IMR-90 (cell line): ENCODE data around the gene VPS41. TPM values are rescaled to one million over a fixed set of nuclear protein-coding genes. Genes with fewer than 3 reads are reported as not detected.

Experiments used
- ATAC-seq: fragments of 200-7000 bp; cut with Tn5 transposase; 2 replicates; pipeline ENCODE4 v1.9.1; 2020; ENCODE audit warnings: low read depth, mild to moderate bottlenecking, moderate library complexity
- BruUV-seq: library from RNA; stranded (reverse); fragments of 400-500 nt; replicated peaks from 2 replicates; lab custom pipeline; 2021; lab: Mats Ljungman, UMichigan
- CTCF ChIA-PET: fragments of 300-600 bp; formaldehyde crosslinking; extraction: SDS; loops from one replicate; lab custom pipeline; 2021; ENCODE audit warnings: antibody characterized with exemption; lab: Yijun Ruan, JAX
- POLR2A ChIA-PET: fragments of 300-600 bp; sonication (Branson Sonifier 250); formaldehyde crosslinking; loops from one replicate; lab custom pipeline; 2022; ENCODE audit warnings: antibody characterized with exemption; ENCODE audit not compliant: unreplicated experiment; lab: Charles Lee
- DNase-seq: peaks from one replicate; pipeline ENCODE4 v3.0.0; 2013
- H2AFZ ChIP-seq: replicated peaks from 2 replicates; pipeline ENCODE3; 2013; ENCODE audit warnings: low read length, mild to moderate bottlenecking; ENCODE audit not compliant: poor library complexity
- H2AK5ac ChIP-seq: 2 replicates; pipeline ENCODE4 v1.6.1; 2013; ENCODE audit warnings: low read depth, low read length, inconsistent platforms
- H2AK9ac ChIP-seq: replicated peaks from 2 replicates; pipeline ENCODE3; 2013; ENCODE audit warnings: mild to moderate bottlenecking, low read depth, low read length, moderate library complexity; ENCODE audit not compliant: poor library complexity
- H2BK120ac ChIP-seq: 2 replicates; pipeline ENCODE4 v1.6.1; 2013; ENCODE audit warnings: low read depth, low read length, inconsistent platforms
- H2BK15ac ChIP-seq: 3 replicates; pipeline ENCODE4 v1.6.1; 2013; ENCODE audit warnings: low read depth, low read length, inconsistent platforms
- H2BK20ac ChIP-seq: 2 replicates; pipeline ENCODE4 v1.6.1; 2013; ENCODE audit warnings: low read depth, mild to moderate bottlenecking, inconsistent platforms, low read length, moderate library complexity
- H2BK5ac ChIP-seq: 2 replicates; pipeline ENCODE4 v1.6.1; 2013; ENCODE audit warnings: mild to moderate bottlenecking, low read depth, low read length, inconsistent platforms; ENCODE audit not compliant: poor library complexity, severe bottlenecking
- H3K14ac ChIP-seq: replicated peaks from 2 replicates; pipeline ENCODE4 v1.6.1; 2013; ENCODE audit warnings: low read depth, low read length, inconsistent platforms
- H3K18ac ChIP-seq: 2 replicates; pipeline ENCODE4 v1.6.1; 2013; ENCODE audit warnings: low read depth, low read length, control low read depth
- H3K23ac ChIP-seq: 2 replicates; pipeline ENCODE4 v1.6.1; 2013; ENCODE audit warnings: low read depth, low read length, inconsistent platforms
- H3K27ac ChIP-seq: 2 replicates; pipeline ENCODE4 v1.5.1; 2013; ENCODE audit warnings: mild to moderate bottlenecking, control low read depth, low read length; ENCODE audit not compliant: insufficient read depth
- H3K27me3 ChIP-seq: 2 replicates; pipeline ENCODE4 v1.6.1; 2013; ENCODE audit warnings: low read length; ENCODE audit not compliant: control insufficient read depth, insufficient read depth
- H3K36me3 ChIP-seq: 2 replicates; pipeline ENCODE4 v1.6.1; 2013; ENCODE audit warnings: low read length, mixed read lengths; ENCODE audit not compliant: control insufficient read depth, insufficient read depth
- H3K4ac ChIP-seq: 2 replicates; pipeline ENCODE4 v1.6.1; 2013; ENCODE audit warnings: low read depth, low read length, inconsistent platforms
- H3K4me1 ChIP-seq: 2 replicates; pipeline ENCODE4 v1.6.1; 2013; ENCODE audit warnings: low read length, mixed read lengths; ENCODE audit not compliant: control insufficient read depth, insufficient read depth
- H3K4me2 ChIP-seq: 2 replicates; pipeline ENCODE4 v1.6.1; 2013; ENCODE audit warnings: low read depth, mild to moderate bottlenecking, control low read depth, low read length, moderate library complexity
- H3K4me3 ChIP-seq: 2 replicates; pipeline ENCODE4 v1.5.1; 2013; ENCODE audit warnings: low read depth, mild to moderate bottlenecking, control low read depth, low read length, moderate library complexity; ENCODE audit not compliant: insufficient read depth
- H3K56ac ChIP-seq: 2 replicates; pipeline ENCODE4 v1.6.1; 2013; ENCODE audit warnings: low read length, inconsistent platforms; ENCODE audit not compliant: insufficient read depth; ENCODE audit errors: extremely low read depth
- H3K79me1 ChIP-seq, 2 experiments: 2 replicates each; pipeline ENCODE4 v1.6.1; 2013; ENCODE audit warnings: low read length in 2 of 2, inconsistent platforms in 1 of 2, low read depth in 1 of 2
- H3K9ac ChIP-seq: 2 replicates; pipeline ENCODE4 v1.6.1; 2013; ENCODE audit warnings: low read depth, low read length, control low read depth
- H3K9me1 ChIP-seq: 2 replicates; pipeline ENCODE4 v1.6.1; 2013; ENCODE audit warnings: low read length, inconsistent platforms; ENCODE audit not compliant: insufficient read depth
- H3K9me3 ChIP-seq: 2 replicates; pipeline ENCODE4 v1.6.1; 2013; ENCODE audit warnings: low read length; ENCODE audit not compliant: control insufficient read depth, insufficient read depth
- H4K20me1 ChIP-seq: 2 replicates; pipeline ENCODE4 v1.6.1; 2013; ENCODE audit warnings: low read length, inconsistent platforms; ENCODE audit not compliant: insufficient read depth
- H4K5ac ChIP-seq: 2 replicates; pipeline ENCODE4 v1.6.1; 2013; ENCODE audit warnings: mild to moderate bottlenecking, low read depth, low read length, control low read depth
- H4K8ac ChIP-seq, 2 experiments: 2 replicates each; pipeline ENCODE4 v1.6.1; 2013; ENCODE audit warnings: low read depth in 2 of 2, low read length in 2 of 2, control low read depth in 1 of 2, inconsistent platforms in 1 of 2
- H4K91ac ChIP-seq: 2 replicates; pipeline ENCODE4 v1.6.1; 2013; ENCODE audit warnings: low read depth, low read length, inconsistent platforms; ENCODE audit not compliant: insufficient read depth
- BHLHE40 ChIP-seq: fragments of 150-350 bp; IDR thresholded peaks from 2 replicates; pipeline ENCODE4 v1.6.1; 2016; ENCODE audit warnings: mild to moderate bottlenecking, low read depth, low read length
- CEBPB ChIP-seq: IDR thresholded peaks from 2 replicates; pipeline ENCODE4 v1.6.1; 2012; ENCODE audit warnings: low read depth, low read length, improper control_type of control experiment
- CHD1 ChIP-seq: IDR thresholded peaks from 2 replicates; pipeline ENCODE4 v1.6.1; 2012; ENCODE audit warnings: low read depth, low read length, improper control_type of control experiment
- CTCF ChIP-seq: conservative IDR thresholded peaks from 2 replicates; pipeline ENCODE4 v1.5.1; 2012; ENCODE audit warnings: mild to moderate bottlenecking, low read depth, low read length, improper control_type of control experiment
- ELK1 ChIP-seq: fragments of 150-350 bp; IDR thresholded peaks from 2 replicates; pipeline ENCODE4 v1.6.1; 2016; ENCODE audit warnings: low read depth, mild to moderate bottlenecking, low read length, moderate library complexity, borderline replicate concordance
- FOS ChIP-seq: fragments of 150-350 bp; IDR thresholded peaks from 2 replicates; pipeline ENCODE4 v1.6.1; 2016; ENCODE audit warnings: low read depth, low read length
- MAZ ChIP-seq: IDR thresholded peaks from 2 replicates; pipeline ENCODE4 v1.6.1; 2012; ENCODE audit warnings: low read depth, mild to moderate bottlenecking, low read length, improper control_type of control experiment, moderate library complexity, borderline replicate concordance
- RCOR1 ChIP-seq: IDR thresholded peaks from 2 replicates; pipeline ENCODE4 v1.6.1; 2012; ENCODE audit warnings: mild to moderate bottlenecking, low read length, improper control_type of control experiment; ENCODE audit not compliant: insufficient replicate concordance
- SMC3 ChIP-seq: fragments of 150-350 bp; IDR thresholded peaks from 2 replicates; pipeline ENCODE4 v1.6.1; 2016; ENCODE audit warnings: low read depth, mild to moderate bottlenecking, antibody characterized with exemption, low read length, moderate library complexity
- WGBS, 2 experiments: methylation state at CpG; one replicate each; pipeline versions ENCODE4 v1.1.5 to v1.1.7; 2013; ENCODE audit warnings: missing lambda C conversion rate in 2 of 2; ENCODE audit not compliant: insufficient read length in 1 of 2; ENCODE audit errors: extremely low coverage in 2 of 2; 5-methylcytosine and 5-hydroxymethylcytosine counted together
- dilution Hi-C: fragments of 300-500 bp; cut with HindIII; formaldehyde crosslinking; loops from one replicate; pipeline ENCODE4 v1.14.3; 2018; ENCODE audit warnings: low sequenced_read_pairs; ENCODE audit not compliant: unreplicated experiment
- in situ Hi-C: fragments of 300-500 bp; cut with MboI; formaldehyde crosslinking; loops from 3 replicates; pipeline ENCODE4 v1.14.3; 2019; ENCODE audit warnings: low sequenced_read_pairs, inconsistent platforms, mixed read lengths
- intact Hi-C: fragments of 100-400 bp; cut with micrococcal nuclease; formaldehyde crosslinking; loops from 2 replicates; pipeline ENCODE4 v1.10.0; 2022
- polyA plus RNA-seq, 3 experiments: library from polyadenylated mRNA; depleted of rRNA; stranded (reverse); fragments of >200 nt; gene quantifications; 2 replicates each; pipeline ENCODE4 v1.2.3, GENCODE V29; 2012; ENCODE audit warnings: low replicate concordance in 1 of 3
- total RNA-seq: library from RNA; depleted of rRNA; stranded (reverse); fragments of >200 nt; gene quantifications from 2 replicates; pipeline ENCODE4 v1.2.3, GENCODE V29; 2012
- TF ChIP-seq, protein P1 (sequence below): fragments of 150-350 bp; IDR thresholded peaks from 2 replicates; pipeline ENCODE4 v1.6.1; 2017; ENCODE audit warnings: mild to moderate bottlenecking, antibody characterized with exemption, low read length, low read depth

The VPS41 gene
- total and polyA plus RNA-seq, 2 of the 4 experiments (the other 2 are of a cell fraction) = 16.0 to 28.0 TPM

DNA sequence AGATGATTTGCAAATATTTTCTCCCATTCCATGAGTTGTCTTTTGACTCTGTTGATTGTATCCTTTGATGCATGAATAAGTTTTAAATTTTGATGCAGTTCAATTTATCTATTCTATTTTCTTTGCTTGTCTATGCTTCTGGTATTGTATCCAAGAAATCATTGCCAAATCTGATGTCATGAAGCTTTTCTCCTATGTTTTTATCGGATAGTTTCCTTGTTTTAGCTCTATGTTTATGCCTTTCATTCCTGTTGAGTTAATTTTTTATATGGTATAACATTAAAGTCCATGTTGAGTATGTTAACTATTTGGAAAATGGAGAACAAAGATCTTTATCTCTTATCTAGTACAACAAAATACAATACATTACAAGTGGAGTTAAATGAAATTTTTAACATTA, 27.6 kb upstream of the VPS41 start:
- Histone ChIP-seq H3K4me2 (no peak overlapping the region), H3K14ac (no peak overlapping the region), H3K36me3 (no peaks in the 10 kb centered on the region), H3K18ac (no peak overlapping the region), H3K9me1 (no peaks in the 10 kb centered on the region), H2AK5ac (no peak overlapping the region), H3K27me3 (peaks cover 1% of the 10 kb centered on the region; the same call in 1 of the 2 replicates), H3K79me1 (no peaks in the 10 kb centered on the region), H2AK9ac (no peak overlapping the region), H3K4me1 (no peaks in the 10 kb centered on the region), H2AFZ (no peak overlapping the region), H3K9me3 (no peaks in the 10 kb centered on the region), H4K5ac (no peak overlapping the region), H4K8ac (no peak overlapping the region), H2BK120ac (no peak overlapping the region), H4K91ac (no peak overlapping the region), H3K23ac (no peak overlapping the region), H3K4me3 (no peak overlapping the region), H3K4ac (no peak overlapping the region), H4K20me1 (no peaks in the 10 kb centered on the region), H2BK5ac (no peak overlapping the region), H3K9ac (no peak overlapping the region), H3K56ac (no peak overlapping the region), H3K27ac (no peak overlapping the region), H2BK15ac (no peak overlapping the region), H2BK20ac (no peak overlapping the region)
- no peak for DNase-seq
- in situ Hi-C loops (loop anchor here (25.0 kb wide), 1 partner anchor 526 kb away; no protein-coding TSS in a partner anchor), intact Hi-C loops (no loop called here), dilution Hi-C loops (no loop called here)
- no peak for TF ChIP-seq FOS
- TF ChIP-seq BHLHE40 = no peak
- TF ChIP-seq, protein P1, sequence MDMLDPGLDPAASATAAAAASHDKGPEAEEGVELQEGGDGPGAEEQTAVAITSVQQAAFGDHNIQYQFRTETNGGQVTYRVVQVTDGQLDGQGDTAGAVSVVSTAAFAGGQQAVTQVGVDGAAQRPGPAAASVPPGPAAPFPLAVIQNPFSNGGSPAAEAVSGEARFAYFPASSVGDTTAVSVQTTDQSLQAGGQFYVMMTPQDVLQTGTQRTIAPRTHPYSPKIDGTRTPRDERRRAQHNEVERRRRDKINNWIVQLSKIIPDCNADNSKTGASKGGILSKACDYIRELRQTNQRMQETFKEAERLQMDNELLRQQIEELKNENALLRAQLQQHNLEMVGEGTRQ = no peak
- TF ChIP-seq CTCF = no peak
- TF ChIP-seq CEBPB = no peak
- TF ChIP-seq SMC3 = no peak
- no peak for TF ChIP-seq MAZ
- TF ChIP-seq CHD1 = no peak
- TF ChIP-seq ELK1 = no peak
- no peak for TF ChIP-seq RCOR1
- ATAC-seq = no peak
- CTCF ChIA-PET = no interaction called here
- POLR2A ChIA-PET = interaction anchor here (0.6 kb wide), 1 partner anchor 17 kb away, joined by 5 read pairs; no protein-coding TSS in a partner anchor
- no CpG with 5 or more reads among the region's 1 CpG for WGBS, 2 experiments
- no TSS peak for BruUV-seq
